ENCODE data around the gene NHLRC4.

DNA sequence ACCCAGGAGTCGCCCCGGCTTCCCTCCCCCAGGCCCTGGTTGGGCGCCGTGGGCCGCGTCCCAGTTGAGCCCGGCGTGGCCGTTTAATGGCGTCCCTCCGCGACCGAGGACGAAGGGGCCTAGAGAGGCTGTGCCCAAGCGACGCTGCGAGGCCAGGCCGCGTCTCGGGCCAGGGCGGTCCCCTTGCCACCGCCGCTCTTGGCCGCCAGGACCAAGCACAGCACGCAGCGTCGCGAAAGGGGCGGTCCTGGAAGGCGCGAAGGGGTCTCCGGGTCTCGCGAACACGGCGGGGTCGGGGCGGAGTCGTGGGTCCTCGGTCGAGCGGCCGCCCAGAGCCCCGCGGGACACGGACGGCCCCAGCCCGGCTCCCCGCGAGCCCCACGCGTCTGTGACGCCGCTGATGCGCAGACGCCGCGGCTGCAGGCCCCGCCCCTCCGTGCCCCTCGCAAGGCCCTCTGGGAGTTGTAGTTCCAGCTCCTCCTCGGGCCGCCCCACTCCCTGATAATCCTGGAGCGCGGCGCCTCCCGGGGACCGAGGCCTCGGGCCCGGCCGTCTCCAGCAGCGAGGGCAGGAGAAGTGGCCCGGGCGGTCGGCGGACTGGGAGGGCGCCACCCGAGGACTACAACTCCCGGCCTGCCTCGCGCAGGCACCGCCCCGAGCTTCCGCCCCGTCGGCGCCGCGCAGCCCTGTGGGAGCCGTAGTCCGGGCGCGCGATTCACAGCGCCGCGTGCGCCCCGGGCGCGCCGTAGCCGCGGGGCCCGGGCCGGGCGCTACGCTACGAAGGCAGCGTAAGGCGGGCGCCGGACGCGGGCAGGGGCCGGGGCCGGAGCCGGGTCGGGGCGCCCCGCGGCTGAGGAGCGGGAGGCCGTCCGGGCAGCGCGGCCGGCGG, 39.5 kb upstream of the NHLRC4 start, which contains the start of gene CAPN15:
- TF ChIP-seq, protein P1, sequence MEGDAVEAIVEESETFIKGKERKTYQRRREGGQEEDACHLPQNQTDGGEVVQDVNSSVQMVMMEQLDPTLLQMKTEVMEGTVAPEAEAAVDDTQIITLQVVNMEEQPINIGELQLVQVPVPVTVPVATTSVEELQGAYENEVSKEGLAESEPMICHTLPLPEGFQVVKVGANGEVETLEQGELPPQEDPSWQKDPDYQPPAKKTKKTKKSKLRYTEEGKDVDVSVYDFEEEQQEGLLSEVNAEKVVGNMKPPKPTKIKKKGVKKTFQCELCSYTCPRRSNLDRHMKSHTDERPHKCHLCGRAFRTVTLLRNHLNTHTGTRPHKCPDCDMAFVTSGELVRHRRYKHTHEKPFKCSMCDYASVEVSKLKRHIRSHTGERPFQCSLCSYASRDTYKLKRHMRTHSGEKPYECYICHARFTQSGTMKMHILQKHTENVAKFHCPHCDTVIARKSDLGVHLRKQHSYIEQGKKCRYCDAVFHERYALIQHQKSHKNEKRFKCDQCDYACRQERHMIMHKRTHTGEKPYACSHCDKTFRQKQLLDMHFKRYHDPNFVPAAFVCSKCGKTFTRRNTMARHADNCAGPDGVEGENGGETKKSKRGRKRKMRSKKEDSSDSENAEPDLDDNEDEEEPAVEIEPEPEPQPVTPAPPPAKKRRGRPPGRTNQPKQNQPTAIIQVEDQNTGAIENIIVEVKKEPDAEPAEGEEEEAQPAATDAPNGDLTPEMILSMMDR (conservative IDR thresholded peaks at IDR 0.05; ENCODE audit: low read depth, low read length): no peak; the same call in 1 of the 2 replicates
- TF ChIP-seq RAD21 (IDR thresholded peaks at IDR 0.05; ENCODE audit: low read length) (no peak), FOS (IDR thresholded peaks at IDR 0.05; ENCODE audit: low read depth, low read length) (no peak)
